ENCODE results near the gene TRABD2A.
"Not testable (repeated sequence)": the region's sequence is repeated elsewhere in the genome, so short reads cannot be mapped to it uniquely, and the experiment has no call there.

The TRABD2A gene

DNA sequence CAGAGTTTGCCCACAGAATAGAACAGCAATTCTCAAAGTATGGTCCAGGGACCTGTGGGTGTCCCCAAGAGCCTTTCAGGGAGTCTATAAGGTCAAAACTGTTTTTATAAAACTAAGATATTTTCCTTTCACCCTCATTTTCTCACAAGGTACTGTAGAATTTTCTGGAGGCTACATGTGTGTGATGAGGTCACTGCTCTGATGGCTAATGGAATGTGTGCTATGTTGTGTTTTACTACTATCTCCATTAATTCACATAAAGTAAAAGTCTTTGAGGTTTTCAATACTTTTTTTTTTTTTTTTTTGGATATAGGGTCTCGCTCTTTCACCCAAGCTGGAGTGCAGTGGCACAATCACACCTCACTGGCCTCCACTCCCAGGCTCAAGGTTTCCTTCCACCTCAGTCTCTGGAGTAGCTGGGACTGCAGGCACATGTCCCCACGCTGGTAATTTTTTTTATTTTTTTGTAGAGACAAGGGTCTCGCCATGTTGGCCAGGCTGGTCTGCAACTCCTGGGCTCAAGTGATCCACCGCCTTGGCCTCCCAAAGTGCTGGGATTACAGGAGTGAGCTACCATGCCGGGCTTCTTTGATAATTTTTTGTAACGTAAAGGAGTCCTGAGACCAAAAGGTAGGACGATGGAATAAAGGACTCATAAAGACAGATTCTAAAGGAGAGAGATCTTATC, 1.8 kb downstream of the TRABD2A start:
- no peak for DNase-seq

DNA sequence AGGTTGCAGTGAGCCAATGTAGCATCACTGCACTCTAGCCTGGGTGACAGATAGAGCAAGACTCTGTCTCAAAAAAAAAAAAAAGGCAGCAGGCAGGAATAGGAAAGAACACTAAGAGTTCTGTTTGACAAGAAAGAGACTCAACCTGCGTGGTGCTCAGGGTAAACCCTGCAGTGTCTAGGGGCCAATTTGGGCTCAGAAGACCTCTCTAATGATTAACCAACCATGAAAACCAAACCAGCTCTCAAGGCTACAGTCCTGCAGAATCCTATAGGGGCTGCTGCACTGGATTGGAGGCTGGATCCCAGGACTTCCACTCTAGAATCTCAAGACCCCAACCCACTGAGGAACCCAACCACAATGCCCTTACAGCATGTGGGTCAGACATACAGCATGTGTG, 2.4 kb downstream of the TRABD2A start:
- no peak for DNase-seq

DNA sequence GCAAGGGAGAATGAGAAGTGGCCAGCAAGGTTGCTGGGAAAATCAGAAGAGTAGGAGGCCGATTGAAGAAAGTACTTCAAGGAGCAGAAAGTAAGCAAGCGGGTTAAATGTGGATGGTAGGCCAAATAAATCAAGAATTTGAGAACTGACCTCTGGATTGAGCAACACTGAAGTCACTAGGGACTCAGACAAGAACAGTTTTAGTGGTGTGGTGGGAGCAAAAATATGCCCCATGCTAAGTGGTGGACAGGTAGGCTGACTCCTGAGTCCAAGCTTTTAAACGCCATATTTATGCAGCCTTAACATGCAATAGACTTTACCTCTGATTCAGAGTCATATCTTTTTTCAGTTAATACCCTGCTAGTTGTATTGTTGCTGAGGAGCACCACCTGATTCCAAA, 4.5 kb downstream of the TRABD2A start:
- DNase-seq: no peak

DNA sequence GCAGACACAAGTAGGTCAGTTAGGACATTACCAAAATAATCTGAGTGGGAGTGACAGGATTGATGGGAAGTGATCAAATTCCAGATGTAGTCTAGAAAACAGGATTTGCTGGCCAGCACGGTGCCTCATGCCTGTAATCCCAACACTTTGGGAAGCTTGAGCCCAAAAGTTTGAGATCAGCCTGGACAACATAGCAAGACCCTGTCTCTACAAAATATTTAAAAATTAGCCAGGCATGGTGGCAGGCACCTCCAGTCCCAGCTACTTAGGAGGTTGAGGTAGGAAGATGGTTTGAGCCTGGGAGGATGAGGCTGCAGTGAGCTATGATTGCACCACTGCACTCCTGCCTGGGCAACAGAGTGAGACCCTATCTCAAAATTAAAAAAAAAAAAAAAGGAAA, 5.3 kb downstream of the TRABD2A start:
- not testable (repeated sequence) for DNase-seq

DNA sequence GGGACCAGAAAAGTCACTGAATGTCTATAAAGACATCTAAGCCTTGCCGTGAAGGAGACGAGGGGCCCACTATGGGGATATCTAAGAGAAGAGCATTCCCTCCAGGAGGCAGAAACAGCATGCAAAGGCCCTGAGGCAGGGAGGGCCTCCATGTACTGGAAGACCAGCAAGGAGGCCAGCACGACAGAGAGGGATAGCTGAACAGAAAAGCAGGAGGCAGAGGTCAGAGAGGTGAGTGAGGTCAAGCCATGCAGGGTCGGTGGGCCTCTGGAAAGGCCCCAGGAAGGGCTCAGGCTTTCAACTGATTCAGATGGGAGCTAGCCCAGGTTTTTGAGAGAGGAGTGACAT, 5.7 kb downstream of the TRABD2A start:
- no peak for DNase-seq

DNA sequence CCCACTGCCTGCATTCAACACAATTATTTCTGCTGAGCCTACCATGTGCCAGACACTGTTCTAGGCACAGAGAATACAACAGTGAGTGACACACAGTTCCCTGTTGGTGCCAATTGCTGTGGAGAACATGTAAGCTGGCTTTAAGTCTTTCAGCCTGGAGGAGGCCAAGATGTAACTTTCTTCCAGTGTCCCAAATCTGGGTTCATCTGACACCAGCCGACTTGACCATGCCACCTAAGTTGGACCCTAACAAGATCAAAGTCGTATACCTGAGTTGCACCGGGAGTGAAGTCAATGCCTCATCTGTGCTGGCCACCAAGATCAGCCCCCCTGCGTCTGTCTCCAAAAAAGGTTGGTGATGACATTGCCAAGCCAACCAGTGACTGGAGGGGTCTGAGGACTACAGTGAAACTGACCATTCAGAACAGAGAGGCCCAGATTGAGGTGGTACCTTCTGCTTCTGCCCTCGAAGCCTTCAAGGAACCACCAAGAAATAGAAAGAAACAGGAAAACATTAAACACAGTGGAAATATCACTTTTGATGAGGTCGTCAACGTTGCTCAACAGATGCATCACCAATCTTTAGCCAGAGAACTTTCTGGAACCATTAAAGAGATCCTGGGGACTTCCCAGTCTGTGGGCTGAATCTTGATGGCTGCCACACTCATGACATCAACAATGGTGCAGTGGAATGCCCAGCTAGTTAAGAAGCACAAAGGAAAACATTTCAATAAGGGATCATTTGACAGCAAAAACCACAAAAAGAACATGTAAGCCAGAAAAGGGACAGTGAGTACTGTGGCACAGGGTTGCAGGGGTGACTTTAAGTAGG, 6.3 kb downstream of the TRABD2A start:
- DNase-seq: no peak

DNA sequence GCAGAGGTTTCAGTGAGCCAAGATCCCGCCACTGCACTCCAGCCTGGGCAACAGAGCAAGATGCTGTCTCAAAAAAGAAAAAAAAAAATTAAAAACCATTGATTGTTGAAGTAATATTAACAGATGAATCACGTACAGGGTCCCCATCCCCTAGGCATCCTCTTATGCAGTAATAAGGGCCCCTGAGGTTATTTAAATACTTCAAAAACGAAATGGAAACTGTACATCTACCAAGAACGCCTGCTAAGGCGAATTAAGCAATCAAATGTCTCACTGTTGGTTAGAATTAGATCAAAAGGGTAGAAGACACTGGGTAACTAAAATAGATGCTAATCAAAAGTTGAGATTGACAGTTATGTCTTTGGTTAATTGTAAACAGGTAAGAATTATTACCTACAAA, 7.5 kb downstream of the TRABD2A start:
- no peak for DNase-seq

DNA sequence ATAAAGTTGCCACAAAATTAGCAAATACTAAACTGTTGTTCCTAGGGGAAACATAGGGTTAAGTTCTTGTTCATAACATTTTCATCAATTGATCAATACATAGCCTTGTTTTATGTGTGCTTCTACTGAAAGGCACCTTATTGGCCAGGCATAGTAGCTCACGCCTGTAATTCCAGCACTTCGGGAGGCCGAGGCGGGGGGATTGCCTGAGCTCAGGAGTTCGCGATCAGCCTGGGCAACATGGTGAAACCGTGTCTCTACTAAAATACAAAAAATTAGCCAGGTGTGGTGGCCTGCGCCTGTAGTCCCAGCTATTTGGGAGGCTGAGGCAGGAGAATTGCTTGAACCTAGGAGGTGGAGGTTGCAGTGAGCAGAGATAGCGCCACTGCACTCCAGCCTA, 8.2 kb downstream of the TRABD2A start:
- not testable (repeated sequence) for DNase-seq

DNA sequence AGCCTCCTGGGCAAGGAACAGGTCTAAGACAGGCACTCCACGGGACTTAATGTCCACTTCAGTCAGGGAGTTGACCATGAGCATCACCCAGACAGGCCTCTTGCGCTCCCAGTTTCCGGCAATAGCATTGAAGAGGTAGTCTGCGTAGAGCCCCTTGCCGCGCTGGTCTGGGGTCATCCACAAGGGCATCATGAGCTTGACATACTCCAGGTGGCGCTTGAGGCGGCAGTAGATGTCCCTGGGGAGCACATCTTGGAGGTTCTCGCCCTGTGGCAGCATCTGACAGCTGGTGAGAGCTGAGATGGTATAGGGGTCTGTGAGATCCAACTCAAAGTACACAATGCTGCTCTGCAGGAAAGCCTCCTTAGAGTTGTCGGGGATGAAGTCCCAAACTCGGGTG, 10.6 kb downstream of the TRABD2A start:
- DNase-seq: no peak

DNA sequence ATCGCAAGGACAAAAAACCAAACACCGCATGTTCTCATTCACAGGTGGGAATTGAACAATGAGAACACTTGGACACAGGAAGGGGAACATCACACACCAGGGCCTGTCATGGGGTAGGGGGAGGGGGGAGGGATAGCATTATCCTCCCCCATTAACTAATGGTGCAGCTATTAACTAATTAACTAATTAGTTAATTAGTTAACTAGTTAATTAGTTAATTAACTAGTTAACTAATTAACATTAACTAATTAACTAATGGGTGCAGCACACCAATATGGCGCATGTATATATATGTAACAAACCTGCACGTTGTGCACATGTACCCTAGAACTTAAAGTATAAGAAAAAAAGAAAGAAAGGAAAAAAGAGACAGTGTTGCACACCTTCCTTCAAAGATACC, 12.6 kb downstream of the TRABD2A start:
- not testable (repeated sequence) for DNase-seq

DNA sequence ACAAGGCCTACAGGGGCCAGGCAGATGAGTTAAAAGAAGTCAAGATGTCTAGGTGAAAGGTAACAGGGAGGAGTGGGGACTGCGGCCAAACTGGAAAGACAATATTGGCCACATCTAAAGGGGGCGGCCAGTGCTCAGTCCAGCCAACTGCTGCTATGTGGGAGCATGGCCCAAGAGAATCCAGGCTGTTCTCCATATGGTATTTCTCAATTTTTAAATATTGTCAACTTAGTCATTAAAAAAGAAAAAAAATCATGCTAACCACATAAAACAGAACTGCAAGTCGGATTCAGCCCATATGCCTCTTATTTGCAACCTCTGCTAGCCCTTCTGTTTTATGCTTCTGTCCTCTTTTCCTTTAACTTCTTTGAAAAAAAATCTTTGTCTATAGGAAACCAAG, 14.8 kb downstream of the TRABD2A start:
- DNase-seq: no peak

DNA sequence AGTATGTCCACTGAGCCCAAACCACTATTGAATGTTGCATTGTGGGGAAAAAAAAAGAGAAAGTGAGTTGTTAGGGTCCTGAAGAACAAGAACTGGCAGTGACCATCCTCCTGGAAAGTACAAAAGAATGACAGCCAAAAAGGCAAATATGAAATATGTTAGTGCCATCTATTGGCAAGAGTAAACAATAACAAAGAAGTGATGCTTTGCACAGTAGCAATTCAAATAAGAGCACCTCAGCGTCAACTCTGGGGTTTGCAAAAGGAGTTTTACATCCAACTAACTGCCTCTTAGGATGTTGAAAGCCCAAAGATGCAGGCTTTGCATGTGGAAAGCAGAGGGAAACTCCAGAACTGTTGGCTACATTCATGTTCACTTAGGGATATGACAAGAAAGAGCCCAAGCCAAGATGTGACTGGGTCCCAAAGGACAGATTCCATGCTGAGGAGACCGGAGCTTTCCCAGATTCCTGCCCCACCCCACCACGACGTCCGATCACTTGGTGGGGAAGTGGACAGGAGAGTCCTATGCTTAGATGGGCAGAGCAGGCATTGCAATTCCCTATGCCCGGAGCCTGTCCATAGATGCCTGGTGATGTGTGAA, 15.6 kb downstream of the TRABD2A start:
- no peak for DNase-seq

DNA sequence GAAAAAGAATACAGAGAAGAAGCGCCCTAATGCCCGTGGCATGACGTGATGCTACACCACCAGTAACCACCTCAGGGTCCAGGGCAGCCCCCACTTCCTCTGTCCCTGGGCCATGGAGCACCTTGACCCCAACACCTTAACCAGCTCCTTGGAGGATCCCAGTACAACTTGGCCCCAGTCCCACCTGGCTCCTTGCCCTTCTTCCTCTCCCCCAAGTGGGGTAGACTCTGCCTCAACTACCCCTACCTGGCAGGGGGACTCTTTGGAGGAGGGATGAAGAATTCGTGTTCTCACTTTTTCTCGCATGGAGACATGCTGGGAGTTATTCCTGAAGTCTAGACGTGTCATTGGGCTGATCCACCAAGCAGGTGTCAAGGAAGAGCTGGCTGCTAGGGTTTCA, 18.9 kb downstream of the TRABD2A start:
- no peak for DNase-seq

DNA sequence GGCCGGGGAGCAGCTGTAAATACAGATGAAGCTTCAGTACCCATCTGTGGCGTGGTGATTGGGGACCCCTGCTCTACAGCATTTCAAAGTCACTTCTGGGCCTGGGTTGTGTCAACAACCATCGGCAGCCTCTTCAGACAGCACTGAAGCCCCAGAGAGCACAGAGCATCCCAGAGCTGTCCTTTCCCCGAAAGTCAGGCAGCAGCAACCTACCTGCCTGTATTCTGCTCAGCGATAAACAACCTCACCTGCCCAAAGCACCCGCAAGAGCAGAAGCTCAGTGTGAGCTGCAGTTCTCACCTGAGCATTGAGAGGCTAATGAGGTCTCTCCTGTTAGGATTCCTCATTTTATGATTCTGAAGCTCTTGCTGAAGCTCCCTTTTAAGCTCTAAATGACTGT, 19.3 kb downstream of the TRABD2A start:
- no peak for DNase-seq

DNA sequence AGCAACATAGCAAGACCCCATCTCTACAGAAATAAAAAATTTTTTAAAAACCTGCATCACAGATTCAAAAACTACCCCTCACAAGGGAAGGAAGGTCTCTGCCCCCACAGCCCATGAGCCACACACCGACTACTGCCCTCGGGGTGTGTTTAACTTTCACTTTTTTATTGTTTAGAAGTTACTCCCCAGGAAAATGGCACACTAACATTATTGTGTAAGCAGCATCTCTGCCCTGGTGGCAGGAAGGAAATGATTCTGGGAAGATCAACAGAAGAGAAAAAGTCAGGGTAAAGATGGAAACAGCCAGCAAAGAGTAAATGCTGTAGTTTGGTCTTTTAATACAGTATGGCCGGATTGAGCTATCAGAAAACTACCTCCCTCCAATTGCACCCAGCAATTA, 21.9 kb downstream of the TRABD2A start:
- no peak for DNase-seq

DNA sequence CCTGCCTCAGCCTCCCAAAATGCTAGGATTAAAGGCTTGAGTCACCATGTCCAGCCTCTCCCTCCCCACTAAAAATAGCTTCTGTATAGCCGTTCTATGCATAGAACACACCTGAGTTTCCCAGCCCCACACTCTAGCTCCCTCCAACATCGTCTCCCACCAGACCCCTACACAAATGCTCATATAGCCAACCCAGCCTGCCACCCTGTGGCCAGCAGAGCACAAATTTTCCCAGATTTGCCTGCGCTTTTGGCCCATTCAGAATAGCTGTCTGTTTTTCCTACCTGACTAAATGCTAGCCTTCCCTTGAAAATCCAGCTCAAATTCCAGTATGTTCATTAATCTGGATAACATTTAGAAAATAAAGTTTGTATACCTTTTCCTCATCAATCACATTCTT, 22.8 kb downstream of the TRABD2A start:
- no peak for DNase-seq

DNA sequence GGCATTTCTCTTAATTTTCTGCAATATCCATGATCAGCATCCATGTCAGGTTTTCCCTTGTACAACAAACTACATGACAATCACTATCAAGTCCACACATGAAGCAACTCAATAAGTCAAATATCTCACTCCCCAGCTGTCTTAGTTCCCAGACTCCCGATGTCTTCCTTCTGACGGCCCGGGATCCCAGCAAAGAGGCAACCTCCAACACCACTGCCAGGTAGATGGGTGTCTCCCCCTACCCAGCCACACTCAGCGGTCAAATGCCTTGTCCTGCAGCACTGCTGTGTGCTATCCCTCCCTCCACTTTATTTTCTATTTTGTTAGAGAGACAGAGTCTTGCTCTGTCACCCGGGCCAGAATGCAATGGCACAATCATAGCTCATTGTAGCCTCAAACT, 23.3 kb downstream of the TRABD2A start:
- DNase-seq: no peak

DNA sequence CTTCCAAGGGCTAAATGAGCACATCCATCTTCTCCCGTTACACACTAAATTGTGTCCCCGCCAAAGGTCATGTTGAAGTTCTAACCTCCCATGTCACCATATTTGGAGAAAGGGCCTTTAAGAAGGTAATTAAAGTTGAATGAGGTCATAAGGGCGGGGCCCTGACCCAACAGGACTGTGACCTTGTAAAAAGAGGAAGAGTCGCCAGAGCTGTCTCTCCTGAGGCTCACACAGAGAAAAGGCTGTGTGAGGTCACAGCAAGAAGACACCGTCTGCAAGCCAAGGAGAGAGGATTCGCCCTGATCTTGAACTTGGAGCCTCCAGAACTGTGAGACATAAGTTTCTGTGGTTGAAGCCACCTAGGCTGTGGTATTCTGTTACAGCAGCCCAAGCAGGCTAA, 24.1 kb downstream of the TRABD2A start:
- no peak for DNase-seq

DNA sequence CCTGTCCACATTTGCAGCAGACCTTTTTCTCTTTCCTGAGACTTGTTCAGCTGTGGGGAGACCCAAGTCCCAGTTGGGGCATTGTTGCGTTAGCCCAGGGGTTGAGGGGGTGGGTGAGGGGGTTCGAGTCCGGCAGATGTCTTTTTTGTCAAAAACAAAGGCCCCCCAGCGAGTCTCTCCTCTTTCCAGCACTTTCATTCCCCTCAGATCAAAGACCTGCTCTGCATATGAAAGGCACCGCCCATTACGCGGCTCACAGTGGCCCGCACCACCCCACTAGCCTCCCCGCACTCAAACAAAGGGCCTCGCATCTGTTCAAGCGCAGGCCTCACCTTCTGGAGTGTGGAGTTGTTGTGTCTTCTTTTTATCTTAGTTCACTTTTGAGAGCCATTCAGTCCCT, 25.2 kb downstream of the TRABD2A start:
- no peak for DNase-seq

DNA sequence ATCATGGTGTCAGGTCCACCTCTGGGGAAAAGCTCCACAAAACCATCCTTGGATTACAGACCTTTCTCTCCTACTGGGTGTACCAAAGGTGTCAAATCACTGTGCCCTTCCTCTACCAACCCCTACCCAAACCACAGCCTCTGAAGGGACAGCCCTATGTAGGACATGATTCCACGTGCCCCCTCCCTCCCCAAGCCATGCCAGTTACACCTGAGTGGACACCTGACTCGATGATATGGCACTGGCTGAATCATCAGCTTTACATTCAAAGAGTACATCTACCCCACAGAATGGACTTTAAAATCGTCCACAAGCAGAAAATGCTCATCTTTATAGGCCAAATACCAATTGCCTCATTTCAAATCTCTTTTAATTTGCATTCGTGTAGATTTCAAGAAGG, 26.0 kb downstream of the TRABD2A start:
- DNase-seq: no peak

DNA sequence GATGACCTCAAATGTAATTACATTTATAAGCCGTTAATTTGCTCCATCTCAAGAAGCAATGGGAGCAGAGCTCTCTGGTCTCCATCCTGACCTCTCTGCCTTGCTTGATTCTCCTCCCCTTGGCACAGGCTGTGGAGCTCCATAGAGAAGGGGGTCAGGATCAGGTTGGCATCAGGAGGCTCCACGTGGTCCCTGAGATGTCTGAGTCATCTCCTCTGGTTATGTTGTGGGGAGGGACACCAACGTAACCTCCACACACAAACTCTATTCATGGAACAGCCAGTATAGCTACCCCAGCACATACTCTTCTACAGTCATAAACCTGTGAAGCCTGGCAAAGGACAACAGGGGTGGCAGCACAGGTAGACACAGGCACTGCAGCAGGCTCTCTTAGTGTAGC, 29.0 kb downstream of the TRABD2A start:
- no peak for DNase-seq

DNA sequence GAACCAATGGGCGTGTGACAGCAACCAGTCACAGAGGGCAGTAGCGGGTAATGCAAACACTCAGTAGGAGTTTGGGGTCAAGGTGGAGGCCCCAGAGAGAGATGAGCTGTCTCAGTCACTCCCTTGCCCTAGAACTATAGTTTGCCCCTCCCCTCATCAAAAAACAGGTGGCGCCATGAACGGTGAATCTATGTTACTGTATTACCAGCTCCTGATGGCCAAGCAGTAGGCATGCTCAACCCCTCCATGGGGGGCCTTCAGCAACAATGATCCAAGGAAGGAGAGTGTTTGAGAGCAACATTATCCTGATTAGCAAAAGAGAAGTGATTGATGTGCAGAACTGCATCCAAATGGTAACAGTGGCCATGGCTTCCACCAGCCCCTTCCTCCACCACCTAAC, 30.4 kb downstream of the TRABD2A start:
- no peak for DNase-seq

DNA sequence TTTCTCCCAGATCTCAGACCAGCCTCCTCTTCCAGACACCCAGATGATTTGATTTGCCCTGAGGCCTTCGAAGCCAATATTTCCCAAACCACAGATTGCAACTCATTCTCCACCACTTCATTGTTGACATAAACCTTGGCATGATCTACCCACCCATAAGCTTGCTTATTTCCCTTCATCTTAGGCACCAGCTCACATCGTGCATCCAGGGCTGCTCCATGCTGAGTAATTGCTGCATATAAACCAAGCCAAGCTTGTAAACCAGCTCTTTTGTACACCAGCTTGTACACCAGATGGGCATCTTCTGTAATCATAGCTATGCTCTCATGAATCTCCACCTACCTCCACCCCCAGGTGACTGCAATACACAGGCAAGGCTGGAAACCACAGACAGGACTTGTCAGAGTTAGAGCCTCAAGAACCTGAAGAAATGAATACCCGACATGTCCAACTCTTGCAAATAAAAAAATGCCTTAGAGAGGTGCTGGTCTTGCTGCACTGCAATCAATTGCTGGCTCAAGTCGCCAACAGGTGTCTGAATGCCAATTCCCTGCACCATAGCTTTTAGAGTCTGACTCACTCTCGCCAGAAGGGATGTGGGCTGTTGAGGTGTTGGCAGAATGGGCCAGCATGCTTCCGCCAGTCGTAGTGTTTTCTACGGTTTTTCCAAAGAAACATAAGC, 31.5 kb downstream of the TRABD2A start:
- DNase-seq: no peak

Measured in activated gamma-delta T cell (primary cell).